LNCAP (cell line): ENCODE data around the gene LCLAT1.

Experiments
- CTCF ChIP-seq: fragments of 450-650 bp; IDR thresholded peaks from 2 replicates; pipeline ENCODE4 v1.5.1; 2017; ENCODE audit warnings: mild to moderate bottlenecking

Gene LCLAT1

GRCh38 chr2:30450025-30450424 is 3.0 kb downstream of the LCLAT1 start:
- TF ChIP-seq CTCF, result no peak

- no peak for TF ChIP-seq CTCF
Measured at GRCh38 chr2:30453498-30453897, 6.5 kb downstream of the LCLAT1 start.

GRCh38 chr2:30454571-30454970 is 7.5 kb downstream of the LCLAT1 start:
- TF ChIP-seq CTCF, result no peak

DNA sequence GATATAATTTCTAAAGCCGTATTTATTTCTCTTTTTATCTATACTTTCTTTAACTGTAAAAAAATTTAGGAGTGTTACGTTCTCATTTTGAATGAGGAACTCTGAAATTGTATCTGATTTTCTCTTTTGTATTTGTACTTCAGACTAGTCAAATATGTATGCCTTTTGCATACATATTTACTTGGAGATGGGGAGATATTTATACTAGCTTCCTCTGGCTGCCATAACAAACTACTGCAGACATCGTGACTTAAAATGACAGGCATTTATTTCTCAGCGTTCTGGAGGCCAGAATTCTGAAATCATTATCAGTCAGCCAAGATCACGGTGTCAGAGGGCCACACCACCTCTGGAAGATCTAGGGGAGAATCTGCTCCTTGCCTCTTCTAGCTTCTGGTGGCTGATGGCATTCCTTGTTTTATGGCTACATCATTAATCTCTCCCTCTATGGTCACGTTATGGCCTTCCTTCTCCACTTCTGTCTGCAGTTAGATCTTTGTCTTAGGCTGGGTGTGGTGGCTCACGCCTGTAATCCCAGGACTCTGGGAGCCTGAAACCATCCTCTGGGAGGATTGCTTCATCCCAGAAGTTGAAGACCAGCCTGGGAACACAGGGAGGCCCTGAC is 8.2 kb downstream of the LCLAT1 start:
- no peak for TF ChIP-seq CTCF

GRCh38 chr2:30456106-30456505 is 9.1 kb downstream of the LCLAT1 start:
- TF ChIP-seq CTCF, result no peak

DNA sequence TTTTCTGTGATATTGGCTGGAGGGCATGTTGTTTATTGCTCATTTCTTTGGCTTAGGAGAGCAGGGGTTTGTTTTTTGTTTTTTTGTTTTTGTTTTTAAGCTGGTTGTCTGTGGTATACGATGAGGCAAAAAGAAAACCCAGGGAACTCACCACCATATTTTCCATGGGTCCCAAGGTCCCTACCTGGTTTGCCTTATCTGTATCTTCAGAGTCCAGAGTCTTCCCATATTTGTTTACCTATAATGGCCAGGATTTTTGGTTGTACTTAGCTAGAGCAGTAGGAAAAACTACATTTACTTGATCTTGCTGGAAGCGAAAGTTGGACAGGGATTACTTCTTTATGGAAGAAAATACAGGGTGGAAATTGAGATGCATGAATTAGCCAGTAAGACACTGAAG is 9.5 kb downstream of the LCLAT1 start:
- no peak for TF ChIP-seq CTCF

- no peak for TF ChIP-seq CTCF
Measured at GRCh38 chr2:30457296-30457695, 10.2 kb downstream of the LCLAT1 start.

DNA sequence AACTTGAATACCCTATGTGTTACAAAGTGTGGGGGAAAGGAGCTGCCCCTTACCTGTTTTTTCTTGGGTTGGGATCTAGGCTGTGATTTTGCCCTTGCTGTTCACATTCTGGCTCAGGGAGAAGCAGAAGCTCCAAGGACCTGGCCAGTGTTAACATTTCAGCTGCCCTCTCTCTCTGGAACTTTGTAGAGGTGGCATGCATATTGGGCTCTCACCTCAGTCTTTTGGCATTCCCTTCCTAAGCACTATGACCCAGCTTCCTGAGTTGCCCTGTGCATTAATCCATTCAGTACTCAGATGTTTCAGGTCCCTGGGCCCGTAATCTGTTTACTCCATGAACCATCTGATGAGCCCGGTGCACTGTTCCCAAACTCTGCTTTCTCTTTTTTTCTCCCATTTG is 12.1 kb downstream of the LCLAT1 start:
- TF ChIP-seq CTCF, result no peak
